Natural killer cell (primary cell): ENCODE results near the gene GNG12. TPM values are rescaled to one million over a fixed set of nuclear protein-coding genes. Genes with fewer than 3 reads are reported as not detected.

Experiments
- ATAC-seq, 3 donors: fragments of 150-1000 bp in 2 of 3; fragments of 200-7000 bp in 1 of 3; cut with Tn5 transposase; 1 replicate in 1 of 3; 2 replicates in 2 of 3; pipeline ENCODE4 v1.10.0; 2021; ENCODE audit warnings: mild to moderate bottlenecking in 2 of 3, moderate library complexity in 2 of 3
- DNase-seq, 2 donors: peaks; one replicate each; pipeline versions ENCODE4 v3.0.0 to v3.0.0-alpha.2; 2013 to 2021; ENCODE audit warnings: mixed read lengths in 1 of 2
- H3K27ac ChIP-seq: one replicate; pipeline ENCODE4 v1.5.1; 2013; ENCODE audit warnings: mild to moderate bottlenecking, low read length
- H3K27me3 ChIP-seq: one replicate; pipeline ENCODE4 v1.6.1; 2013; ENCODE audit warnings: low read length; ENCODE audit not compliant: control insufficient read depth, insufficient read depth
- H3K36me3 ChIP-seq: one replicate; pipeline ENCODE4 v1.6.1; 2013; ENCODE audit warnings: low read length; ENCODE audit not compliant: control insufficient read depth, insufficient read depth
- H3K4me1 ChIP-seq: one replicate; pipeline ENCODE4 v1.6.1; 2013; ENCODE audit warnings: low read length; ENCODE audit not compliant: control insufficient read depth, insufficient read depth
- H3K4me3 ChIP-seq: one replicate; pipeline ENCODE4 v1.5.1; 2013; ENCODE audit warnings: low read length
- H3K9me3 ChIP-seq: one replicate; pipeline ENCODE4 v1.6.1; 2013; ENCODE audit warnings: low read length; ENCODE audit not compliant: control insufficient read depth, insufficient read depth
- H3K27ac Mint-ChIP-seq, 2 donors: one replicate each; pipeline ENCODE4 v1.8.0; 2022; ENCODE audit warnings: mild to moderate bottlenecking in 2 of 2, mixed read lengths in 2 of 2, moderate library complexity in 1 of 2
- H3K27me3 Mint-ChIP-seq, 2 donors: one replicate each; pipeline ENCODE4 v1.8.0; 2022; ENCODE audit warnings: low read depth in 2 of 2, mixed read lengths in 2 of 2
- H3K36me3 Mint-ChIP-seq: one replicate; pipeline ENCODE4 v1.8.0; 2022; ENCODE audit warnings: mixed read lengths
- H3K4me1 Mint-ChIP-seq, 2 donors: one replicate each; pipeline ENCODE4 v1.8.0; 2022; ENCODE audit warnings: mixed read lengths in 2 of 2
- H3K4me3 Mint-ChIP-seq: one replicate; pipeline ENCODE4 v1.8.0; 2022; ENCODE audit warnings: mild to moderate bottlenecking, moderate library complexity, mixed read lengths
- H3K9me3 Mint-ChIP-seq, 2 donors: one replicate each; pipeline ENCODE4 v1.8.0; 2022; ENCODE audit warnings: mixed read lengths in 2 of 2
- WGBS: methylation state at CpG from one replicate; pipeline ENCODE4 v1.1.7; 2013; ENCODE audit warnings: missing lambda C conversion rate; ENCODE audit not compliant: insufficient coverage; 5-methylcytosine and 5-hydroxymethylcytosine counted together
- intact Hi-C: fragments of 100-400 bp; cut with micrococcal nuclease; formaldehyde crosslinking; loops from one replicate; pipeline ENCODE4 v1.14.2; 2022
- total RNA-seq, 4 donors: library from RNA; stranded (reverse); fragments of 120-200 nt in 1 of 4; gene quantifications; one replicate each; pipeline versions ENCODE4 v1.2.3 to v1.2.4, GENCODE V29; 2013 to 2022
- TF ChIP-seq, protein P1 (sequence below): fragments of 200-600 bp; IDR thresholded peaks from one replicate; pipeline ENCODE4 v1.8.0; 2022; ENCODE audit warnings: antibody characterized with exemption

The GNG12 gene
- total RNA-seq, 3 donors from 2014 or later (not counting 1 experiment from before 2014, with no cell fraction given), result not detected

DNA sequence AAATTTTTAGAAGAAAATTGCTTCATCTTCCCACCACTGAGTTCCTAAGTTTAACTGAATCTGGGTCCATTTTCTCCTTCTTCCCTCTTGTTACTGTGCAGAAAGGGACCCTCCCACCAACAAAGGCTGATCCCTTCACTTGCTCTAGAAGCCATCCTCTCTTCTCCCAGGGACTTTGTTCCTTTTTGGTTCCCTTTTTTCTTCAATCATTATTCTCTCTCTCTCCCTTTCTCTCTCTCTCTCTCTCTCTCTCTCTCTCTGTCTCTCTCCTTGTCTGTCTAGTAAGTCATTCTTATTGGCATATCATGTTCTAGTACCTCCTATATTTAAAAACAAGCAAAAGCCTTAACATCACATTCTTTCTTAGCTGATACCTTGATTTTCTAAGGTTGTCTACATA, 180.0 kb downstream of the GNG12 start:
- intact Hi-C loops, result no loop called here
- H3K4me1 ChIP-seq, result no peaks in the 10 kb centered on the region
- H3K27ac Mint-ChIP-seq, result no peak overlapping the region

DNA sequence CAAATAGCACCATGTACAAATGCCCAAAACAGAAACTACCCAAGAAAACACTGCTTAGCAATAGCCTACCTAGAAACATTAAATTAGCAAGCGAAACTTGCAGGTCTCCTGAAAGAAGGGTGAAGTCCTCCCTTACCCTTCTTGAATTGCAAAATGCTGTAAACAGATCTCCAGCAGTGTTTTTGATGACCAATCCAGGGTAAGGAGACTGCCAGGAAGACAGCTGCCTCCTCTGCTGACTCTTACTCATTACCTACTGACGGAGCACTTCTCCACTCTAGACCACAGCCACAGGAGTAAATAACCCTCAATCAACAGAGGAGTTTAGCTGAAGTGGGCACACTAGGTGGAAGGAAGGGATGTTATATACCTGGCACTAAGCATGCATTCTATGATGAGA, 180.5 kb downstream of the GNG12 start:
- H3K27ac Mint-ChIP-seq, result no peak overlapping the region
- Histone ChIP-seq H3K27me3 (no peaks in the 10 kb centered on the region), H3K9me3 (no peaks in the 10 kb centered on the region), H3K36me3 (no peaks in the 10 kb centered on the region), H3K27ac (no peak overlapping the region), H3K4me1 (no peaks in the 10 kb centered on the region), H3K4me3 (no peak overlapping the region)
- peaks cover 8 to 14% of the 10 kb centered on the region in 2 donors for H3K27me3 Mint-ChIP-seq
- ATAC-seq (no peak), DNase-seq (no peak)
- no peaks in the 10 kb centered on the region for H3K4me1 Mint-ChIP-seq
- H3K36me3 Mint-ChIP-seq, result no peaks in the 10 kb centered on the region
- no peak overlapping the region for H3K4me3 Mint-ChIP-seq
- no peaks in the 10 kb centered on the region for H3K9me3 Mint-ChIP-seq
- intact Hi-C loops, result no loop called here
- WGBS, result 82% methylated on average over 1 of the region's 2 CpGs
- TF ChIP-seq, protein P1, sequence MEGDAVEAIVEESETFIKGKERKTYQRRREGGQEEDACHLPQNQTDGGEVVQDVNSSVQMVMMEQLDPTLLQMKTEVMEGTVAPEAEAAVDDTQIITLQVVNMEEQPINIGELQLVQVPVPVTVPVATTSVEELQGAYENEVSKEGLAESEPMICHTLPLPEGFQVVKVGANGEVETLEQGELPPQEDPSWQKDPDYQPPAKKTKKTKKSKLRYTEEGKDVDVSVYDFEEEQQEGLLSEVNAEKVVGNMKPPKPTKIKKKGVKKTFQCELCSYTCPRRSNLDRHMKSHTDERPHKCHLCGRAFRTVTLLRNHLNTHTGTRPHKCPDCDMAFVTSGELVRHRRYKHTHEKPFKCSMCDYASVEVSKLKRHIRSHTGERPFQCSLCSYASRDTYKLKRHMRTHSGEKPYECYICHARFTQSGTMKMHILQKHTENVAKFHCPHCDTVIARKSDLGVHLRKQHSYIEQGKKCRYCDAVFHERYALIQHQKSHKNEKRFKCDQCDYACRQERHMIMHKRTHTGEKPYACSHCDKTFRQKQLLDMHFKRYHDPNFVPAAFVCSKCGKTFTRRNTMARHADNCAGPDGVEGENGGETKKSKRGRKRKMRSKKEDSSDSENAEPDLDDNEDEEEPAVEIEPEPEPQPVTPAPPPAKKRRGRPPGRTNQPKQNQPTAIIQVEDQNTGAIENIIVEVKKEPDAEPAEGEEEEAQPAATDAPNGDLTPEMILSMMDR, result no peak

More for the DNA sequence above, 180.0 kb downstream of the GNG12 start:
- Mint-ChIP-seq H3K4me1 (no peaks in the 10 kb centered on the region), H3K27me3 (peaks cover 8 to 17% of the 10 kb centered on the region in 2 donors), H3K36me3 (no peaks in the 10 kb centered on the region), H3K9me3 (no peaks in the 10 kb centered on the region), H3K4me3 (no peak overlapping the region)
- Histone ChIP-seq H3K4me3 (no peak overlapping the region), H3K27ac (no peak overlapping the region), H3K9me3 (no peaks in the 10 kb centered on the region), H3K36me3 (no peaks in the 10 kb centered on the region), H3K27me3 (no peaks in the 10 kb centered on the region)
- ATAC-seq (no peak), DNase-seq (no peak)
- TF ChIP-seq, protein P1, result no peak

Other genes starting within 250 kb of the GNG12 start
- gene GADD45A, start 148.3 kb downstream of the GNG12 start, total RNA-seq, result 10 to 100 TPM; 21.8 to 30.3 (median 26.6) TPM
- not detected for gene DIRAS3, start 217.2 kb upstream of the GNG12 start, total RNA-seq